NT2/D1 (cell line): ENCODE results near the gene C1QTNF5.

Experiments
- SUZ12 ChIP-seq: IDR thresholded peaks from 2 replicates; pipeline ENCODE4 v1.6.1; 2011; ENCODE audit not compliant: insufficient read length, insufficient read depth; ENCODE audit errors: extremely low read depth
- YY1 ChIP-seq: IDR thresholded peaks from 2 replicates; pipeline ENCODE4 v1.6.1; 2011; ENCODE audit not compliant: insufficient read length, insufficient read depth
- ZNF274 ChIP-seq: IDR thresholded peaks from 2 replicates; pipeline ENCODE4 v1.6.1; 2011; ENCODE audit warnings: mild to moderate bottlenecking, low read depth, low read length

GRCh38 chr11:119332111-119332765 is 8.4 kb downstream of the C1QTNF5 start:
- no peak for TF ChIP-seq YY1
- TF ChIP-seq ZNF274, result no peak
- TF ChIP-seq SUZ12, result no peak
